IMR-90 (cell line): ENCODE measurements around the gene PNMA8B.

Source experiments
- CHD1 ChIP-seq: IDR thresholded peaks from 2 replicates; pipeline ENCODE4 v1.6.1; 2012; ENCODE audit warnings: low read depth, low read length, improper control_type of control experiment
- MAZ ChIP-seq: IDR thresholded peaks from 2 replicates; pipeline ENCODE4 v1.6.1; 2012; ENCODE audit warnings: low read depth, mild to moderate bottlenecking, low read length, improper control_type of control experiment, moderate library complexity, borderline replicate concordance
- POLR2A ChIP-seq: IDR thresholded peaks from 2 replicates; pipeline ENCODE4 v1.6.1; 2012; ENCODE audit warnings: mild to moderate bottlenecking, low read depth, low read length
- RAD21 ChIP-seq: IDR thresholded peaks from 2 replicates; pipeline ENCODE4 v1.6.1; 2012; ENCODE audit warnings: low read length, improper control_type of control experiment
- RFX5 ChIP-seq: IDR thresholded peaks from 2 replicates; pipeline ENCODE4 v1.8.0; 2012; ENCODE audit warnings: low read depth, mild to moderate bottlenecking, low read length, moderate library complexity
- SMC3 ChIP-seq: fragments of 150-350 bp; IDR thresholded peaks from 2 replicates; pipeline ENCODE4 v1.6.1; 2016; ENCODE audit warnings: low read depth, mild to moderate bottlenecking, antibody characterized with exemption, low read length, moderate library complexity
- TF ChIP-seq, protein P1 (sequence below): conservative IDR thresholded peaks from 2 replicates; pipeline ENCODE4 v1.5.1; 2012; ENCODE audit warnings: mild to moderate bottlenecking, low read depth, low read length, improper control_type of control experiment

DNA sequence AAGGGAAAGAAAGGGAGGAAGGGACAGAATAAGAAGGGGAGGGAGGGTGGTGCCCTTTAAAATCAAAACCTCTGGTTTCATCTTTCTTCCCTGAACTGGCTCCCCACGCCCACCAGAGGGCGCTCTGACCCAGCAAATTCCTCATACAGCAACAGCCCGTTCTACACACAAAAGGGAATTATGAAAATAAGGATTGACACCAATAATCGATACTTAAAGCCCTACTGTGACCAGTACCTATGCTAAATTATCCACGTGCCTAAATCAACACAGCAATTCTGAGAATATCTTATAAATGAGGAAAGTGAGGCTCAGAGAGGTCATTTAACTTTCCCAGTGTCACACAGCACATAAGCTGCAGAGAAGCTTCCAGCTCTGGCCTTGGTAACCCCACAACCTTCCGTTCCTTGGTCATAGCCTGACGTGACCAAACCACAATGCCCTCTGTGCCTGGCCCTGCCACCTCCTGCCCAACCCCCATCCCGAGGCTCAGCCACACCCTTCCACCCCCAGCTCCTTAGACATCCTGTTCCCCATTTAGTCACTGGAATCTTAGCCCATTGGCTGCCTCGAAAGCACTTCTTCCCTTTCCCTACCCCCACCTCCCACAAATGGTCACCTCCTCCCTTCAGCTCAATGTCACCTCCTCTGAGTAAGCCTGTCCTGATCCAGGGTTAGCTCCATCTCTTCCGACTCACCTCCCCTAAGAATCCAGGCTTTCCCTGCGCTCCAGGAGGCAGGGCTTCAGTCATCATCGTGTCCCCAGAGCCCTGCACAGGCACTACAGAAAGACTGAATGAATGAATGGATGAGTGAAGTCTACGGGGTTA is 34.2 kb upstream of the PNMA8B start:
- no peak for TF ChIP-seq POLR2A
- TF ChIP-seq, protein P1, sequence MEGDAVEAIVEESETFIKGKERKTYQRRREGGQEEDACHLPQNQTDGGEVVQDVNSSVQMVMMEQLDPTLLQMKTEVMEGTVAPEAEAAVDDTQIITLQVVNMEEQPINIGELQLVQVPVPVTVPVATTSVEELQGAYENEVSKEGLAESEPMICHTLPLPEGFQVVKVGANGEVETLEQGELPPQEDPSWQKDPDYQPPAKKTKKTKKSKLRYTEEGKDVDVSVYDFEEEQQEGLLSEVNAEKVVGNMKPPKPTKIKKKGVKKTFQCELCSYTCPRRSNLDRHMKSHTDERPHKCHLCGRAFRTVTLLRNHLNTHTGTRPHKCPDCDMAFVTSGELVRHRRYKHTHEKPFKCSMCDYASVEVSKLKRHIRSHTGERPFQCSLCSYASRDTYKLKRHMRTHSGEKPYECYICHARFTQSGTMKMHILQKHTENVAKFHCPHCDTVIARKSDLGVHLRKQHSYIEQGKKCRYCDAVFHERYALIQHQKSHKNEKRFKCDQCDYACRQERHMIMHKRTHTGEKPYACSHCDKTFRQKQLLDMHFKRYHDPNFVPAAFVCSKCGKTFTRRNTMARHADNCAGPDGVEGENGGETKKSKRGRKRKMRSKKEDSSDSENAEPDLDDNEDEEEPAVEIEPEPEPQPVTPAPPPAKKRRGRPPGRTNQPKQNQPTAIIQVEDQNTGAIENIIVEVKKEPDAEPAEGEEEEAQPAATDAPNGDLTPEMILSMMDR: peak; percentile 94
- TF ChIP-seq CHD1: no peak; the same call in 1 of the 2 replicates
- no peak for TF ChIP-seq RFX5
- TF ChIP-seq SMC3: peak; percentile 89
- TF ChIP-seq MAZ: 0 out of 2 replicates have a peak, but pooled peaks have one; percentile 16
- TF ChIP-seq RAD21: peak; percentile 91
